HFF-Myc (cell line): ENCODE results near the gene B3GNT7.

Experiments used
- DNase-seq: peaks from one replicate; pipeline ENCODE4 v3.0.0-alpha.2; 2011; ENCODE audit warnings: low read depth; ENCODE audit errors: extremely low read depth
- H3K4me3 ChIP-seq: replicated peaks from 2 replicates; pipeline ENCODE4 v1.5.1; 2011; ENCODE audit warnings: low read depth, mild to moderate bottlenecking, control low read depth, low read length
- TF ChIP-seq, protein P1 (sequence below): IDR thresholded peaks from 2 replicates; pipeline ENCODE4 v1.5.1; 2012; ENCODE audit warnings: mild to moderate bottlenecking, low read depth, low read length, control low read depth; ENCODE audit errors: missing control alignments

The B3GNT7 gene

DNA sequence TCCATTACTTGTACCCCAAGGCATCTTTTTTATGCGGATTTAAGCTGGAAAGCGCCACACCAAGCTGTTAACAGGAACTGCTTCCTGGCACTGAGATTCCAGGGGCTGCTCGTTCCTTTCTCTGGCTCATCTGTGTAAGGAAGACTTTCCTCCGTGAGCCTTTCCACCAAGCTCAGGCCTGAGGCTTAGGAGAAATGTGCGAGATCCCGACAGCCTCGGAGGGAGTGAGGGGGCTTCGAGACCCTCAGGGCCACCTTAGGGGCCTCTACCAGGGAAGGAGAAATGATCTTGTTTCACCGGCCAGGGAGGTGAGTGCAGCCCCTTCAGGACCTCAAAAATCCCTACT is 17.1 kb downstream of the B3GNT7 start:
- TF ChIP-seq, protein P1, sequence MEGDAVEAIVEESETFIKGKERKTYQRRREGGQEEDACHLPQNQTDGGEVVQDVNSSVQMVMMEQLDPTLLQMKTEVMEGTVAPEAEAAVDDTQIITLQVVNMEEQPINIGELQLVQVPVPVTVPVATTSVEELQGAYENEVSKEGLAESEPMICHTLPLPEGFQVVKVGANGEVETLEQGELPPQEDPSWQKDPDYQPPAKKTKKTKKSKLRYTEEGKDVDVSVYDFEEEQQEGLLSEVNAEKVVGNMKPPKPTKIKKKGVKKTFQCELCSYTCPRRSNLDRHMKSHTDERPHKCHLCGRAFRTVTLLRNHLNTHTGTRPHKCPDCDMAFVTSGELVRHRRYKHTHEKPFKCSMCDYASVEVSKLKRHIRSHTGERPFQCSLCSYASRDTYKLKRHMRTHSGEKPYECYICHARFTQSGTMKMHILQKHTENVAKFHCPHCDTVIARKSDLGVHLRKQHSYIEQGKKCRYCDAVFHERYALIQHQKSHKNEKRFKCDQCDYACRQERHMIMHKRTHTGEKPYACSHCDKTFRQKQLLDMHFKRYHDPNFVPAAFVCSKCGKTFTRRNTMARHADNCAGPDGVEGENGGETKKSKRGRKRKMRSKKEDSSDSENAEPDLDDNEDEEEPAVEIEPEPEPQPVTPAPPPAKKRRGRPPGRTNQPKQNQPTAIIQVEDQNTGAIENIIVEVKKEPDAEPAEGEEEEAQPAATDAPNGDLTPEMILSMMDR: no peak
- H3K4me3 ChIP-seq: peak overlapping the region; percentile 58
- DNase-seq: no peak

DNA sequence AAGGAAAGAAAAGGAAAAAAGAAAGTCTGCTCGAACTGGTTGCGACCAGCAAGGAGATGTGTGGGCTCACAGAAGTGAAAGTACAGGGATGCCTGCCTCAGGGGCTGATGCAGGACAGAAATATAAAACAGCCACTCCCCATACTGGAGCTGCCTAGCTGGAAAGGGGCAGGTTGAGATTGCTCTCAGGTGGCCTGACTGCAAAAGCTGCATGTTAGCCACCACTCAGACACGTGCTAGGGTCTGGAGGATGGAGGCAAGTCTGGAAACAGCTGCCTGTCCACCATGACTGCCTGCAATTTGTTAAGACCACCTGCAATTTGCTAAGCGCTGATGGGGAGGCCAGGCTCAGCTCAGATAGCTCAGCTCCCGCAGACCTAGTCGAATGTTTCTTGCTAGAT is 17.9 kb downstream of the B3GNT7 start:
- DNase-seq: no peak
- TF ChIP-seq, protein P1: no peak
- no peak overlapping the region for H3K4me3 ChIP-seq

DNA sequence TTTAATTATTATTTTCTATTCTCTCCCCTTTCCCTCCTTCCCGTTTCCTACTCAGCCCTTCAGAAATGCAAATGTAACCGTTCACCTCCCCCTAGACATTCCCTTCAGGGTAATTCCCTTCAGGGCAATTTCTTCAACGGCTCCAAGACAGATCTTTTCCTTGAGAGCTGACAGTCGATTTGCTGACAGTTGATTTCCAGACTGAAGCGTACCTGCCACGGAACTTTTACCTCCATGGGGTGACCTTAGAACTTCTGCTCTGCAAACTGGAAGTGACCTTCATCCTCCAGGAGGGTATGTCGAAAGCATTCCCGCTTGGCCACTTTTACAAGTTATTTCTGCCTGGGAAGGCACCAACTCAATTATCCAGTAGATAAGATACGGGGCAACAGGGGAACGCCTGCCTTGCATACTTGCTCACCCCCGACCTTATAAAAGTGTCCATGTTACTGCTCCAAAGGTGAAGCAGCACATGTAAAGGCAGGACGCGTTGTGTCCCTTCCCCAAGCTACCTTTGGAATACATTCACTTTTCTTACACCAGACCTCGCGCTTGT is 18.5 kb downstream of the B3GNT7 start:
- TF ChIP-seq, protein P1: no peak
- H3K4me3 ChIP-seq: no peak overlapping the region

DNA sequence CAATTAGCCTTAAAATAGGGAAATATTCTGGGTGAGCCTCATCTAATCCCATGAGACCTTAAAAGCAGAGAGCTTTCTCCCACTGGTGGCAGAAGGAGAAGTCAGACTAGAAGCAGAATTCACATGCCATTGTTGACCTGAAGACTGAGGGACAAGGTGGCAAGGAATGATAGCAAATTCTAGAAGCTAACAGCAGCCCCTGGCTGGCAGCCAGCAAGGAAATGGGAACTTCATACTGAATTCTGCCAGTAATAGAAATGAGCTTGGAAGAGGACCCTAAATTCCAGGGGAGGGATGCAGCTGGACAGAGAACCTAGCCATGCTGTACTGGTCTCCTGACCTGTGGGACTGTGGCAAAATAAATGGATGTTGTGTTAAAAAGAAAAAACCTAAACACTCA is 19.5 kb downstream of the B3GNT7 start:
- H3K4me3 ChIP-seq: no peak overlapping the region
- TF ChIP-seq, protein P1: no peak
- no peak for DNase-seq

More for the DNA sequence above, 18.5 kb downstream of the B3GNT7 start:
- DNase-seq: no peak

DNA sequence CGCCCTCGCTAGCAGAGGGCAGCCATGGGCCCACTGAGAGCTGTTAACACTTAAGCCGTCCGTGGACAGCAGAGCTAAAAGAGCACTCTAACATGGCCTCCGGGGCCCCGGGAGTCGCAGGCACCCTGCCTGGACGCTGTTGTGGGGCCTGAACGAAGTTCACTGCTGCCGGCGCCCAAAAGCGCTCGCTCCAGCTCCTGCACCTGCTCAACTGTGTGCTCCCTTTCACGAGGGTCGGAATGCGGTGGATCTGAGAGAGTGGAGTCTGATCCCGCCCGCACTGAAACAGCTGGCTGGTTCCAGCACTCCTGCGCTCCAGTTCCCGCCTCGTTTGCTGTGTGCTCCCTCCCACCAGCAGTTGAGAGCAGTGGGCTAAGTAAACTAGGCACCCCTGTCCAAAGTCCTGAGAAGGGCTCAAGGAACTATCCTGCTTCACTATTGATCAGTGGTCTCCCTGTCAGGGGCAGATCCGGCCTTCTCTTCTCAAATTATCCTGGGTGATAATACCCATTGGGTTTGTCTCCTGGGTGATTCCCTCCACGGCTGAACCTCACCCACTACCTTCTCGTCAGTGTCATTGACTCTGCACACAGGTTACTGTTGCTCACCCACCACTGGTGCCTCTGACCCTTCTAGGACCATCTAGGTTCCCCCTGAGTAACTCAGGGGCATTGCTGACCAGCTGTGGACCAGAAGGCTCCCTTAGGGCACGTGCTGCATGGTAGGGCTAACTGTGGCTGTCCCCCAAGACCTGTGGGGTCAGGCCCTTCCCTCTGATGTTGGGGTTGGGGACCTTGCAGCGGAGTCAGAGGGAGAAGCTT is 23.5 kb downstream of the B3GNT7 start:
- TF ChIP-seq, protein P1: no peak
- no peak for DNase-seq
- H3K4me3 ChIP-seq: no peak overlapping the region

DNA sequence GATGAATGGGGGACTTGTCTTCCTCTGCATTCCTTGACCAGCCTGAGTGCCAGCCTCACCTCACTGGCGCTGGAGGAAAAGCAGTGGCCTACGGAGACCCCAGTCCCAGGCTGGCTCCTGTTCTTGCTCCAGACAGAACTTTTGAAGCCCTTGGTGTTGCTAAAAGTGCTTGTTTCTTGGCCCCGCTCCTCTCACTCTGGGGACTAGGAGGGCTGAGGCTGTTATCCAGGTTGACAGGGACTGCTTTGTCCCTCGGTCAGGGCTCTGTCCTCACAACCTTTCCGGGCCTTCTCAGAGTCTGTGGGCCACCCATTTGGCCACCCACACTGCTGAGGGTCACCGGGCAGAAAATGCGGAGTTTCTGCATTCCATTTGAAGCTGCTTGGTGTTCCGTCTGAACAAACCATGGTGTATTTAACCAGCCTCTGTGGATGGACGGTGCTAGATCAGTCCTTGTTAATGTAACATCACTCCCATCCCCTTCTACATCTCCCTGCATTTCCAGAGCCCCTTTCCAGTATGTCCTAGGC is 25.6 kb downstream of the B3GNT7 start:
- TF ChIP-seq, protein P1: no peak
- DNase-seq: no peak
- H3K4me3 ChIP-seq: no peak overlapping the region

DNA sequence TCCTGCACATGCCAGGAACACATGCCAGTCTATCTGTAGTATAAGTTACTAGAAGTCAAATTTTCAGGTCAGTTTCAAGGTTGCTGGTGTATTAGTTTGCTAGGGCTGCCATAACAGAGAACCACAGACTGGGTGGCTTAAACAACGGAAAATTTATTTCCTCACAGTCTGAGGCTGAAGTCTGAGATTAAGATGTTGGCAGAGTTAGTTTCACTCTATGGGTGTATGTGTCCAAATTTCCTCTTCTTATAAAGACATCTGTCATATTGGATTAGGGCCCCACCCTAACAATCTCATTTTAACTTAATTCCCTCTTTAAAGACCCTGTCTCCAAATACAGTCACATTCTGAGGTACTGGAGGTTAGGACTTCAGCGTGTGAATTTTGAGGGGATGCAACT is 26.5 kb downstream of the B3GNT7 start:
- TF ChIP-seq, protein P1: no peak
- DNase-seq: no peak
- H3K4me3 ChIP-seq: no peak overlapping the region
